ENCODE measurements around the gene UBA1.

UBA1 gene

DNA sequence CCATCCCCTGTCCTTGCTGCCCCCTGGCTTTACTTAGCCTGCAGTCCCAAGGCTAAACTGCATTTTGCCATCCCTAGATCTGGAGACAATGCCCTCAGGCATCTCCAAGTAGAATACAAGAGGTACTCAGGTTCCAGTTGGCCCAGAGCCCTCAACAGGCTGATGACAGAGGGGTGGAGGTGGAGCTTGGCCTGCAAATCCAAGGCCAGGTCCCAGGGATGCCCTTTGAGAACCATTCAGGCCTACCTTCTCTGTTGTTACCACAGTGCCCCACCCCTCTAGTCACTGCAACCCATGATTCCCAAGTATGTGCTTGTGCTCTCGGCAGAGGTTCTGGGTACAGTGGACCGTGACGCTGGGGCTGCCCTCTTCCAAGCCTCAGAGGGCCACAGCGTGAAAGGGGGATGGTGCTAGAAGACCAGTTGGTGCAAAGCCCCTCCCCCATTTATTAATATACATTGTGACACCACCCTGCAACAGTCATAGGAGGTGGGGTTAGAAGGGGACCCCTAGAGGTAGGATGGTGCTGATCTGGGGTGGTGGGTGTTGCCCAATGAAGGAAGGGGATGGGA, 6.4 kb upstream of the UBA1 start:
- TF ChIP-seq, protein P1, sequence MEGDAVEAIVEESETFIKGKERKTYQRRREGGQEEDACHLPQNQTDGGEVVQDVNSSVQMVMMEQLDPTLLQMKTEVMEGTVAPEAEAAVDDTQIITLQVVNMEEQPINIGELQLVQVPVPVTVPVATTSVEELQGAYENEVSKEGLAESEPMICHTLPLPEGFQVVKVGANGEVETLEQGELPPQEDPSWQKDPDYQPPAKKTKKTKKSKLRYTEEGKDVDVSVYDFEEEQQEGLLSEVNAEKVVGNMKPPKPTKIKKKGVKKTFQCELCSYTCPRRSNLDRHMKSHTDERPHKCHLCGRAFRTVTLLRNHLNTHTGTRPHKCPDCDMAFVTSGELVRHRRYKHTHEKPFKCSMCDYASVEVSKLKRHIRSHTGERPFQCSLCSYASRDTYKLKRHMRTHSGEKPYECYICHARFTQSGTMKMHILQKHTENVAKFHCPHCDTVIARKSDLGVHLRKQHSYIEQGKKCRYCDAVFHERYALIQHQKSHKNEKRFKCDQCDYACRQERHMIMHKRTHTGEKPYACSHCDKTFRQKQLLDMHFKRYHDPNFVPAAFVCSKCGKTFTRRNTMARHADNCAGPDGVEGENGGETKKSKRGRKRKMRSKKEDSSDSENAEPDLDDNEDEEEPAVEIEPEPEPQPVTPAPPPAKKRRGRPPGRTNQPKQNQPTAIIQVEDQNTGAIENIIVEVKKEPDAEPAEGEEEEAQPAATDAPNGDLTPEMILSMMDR (conservative IDR thresholded peaks at IDR 0.05; ENCODE audit: low read length) = no peak
- H3K4me3 ChIP-seq (ENCODE audit: low read length) = no peak overlapping the region
- DNase-seq (ENCODE audit: low read depth) = no peak

DNA sequence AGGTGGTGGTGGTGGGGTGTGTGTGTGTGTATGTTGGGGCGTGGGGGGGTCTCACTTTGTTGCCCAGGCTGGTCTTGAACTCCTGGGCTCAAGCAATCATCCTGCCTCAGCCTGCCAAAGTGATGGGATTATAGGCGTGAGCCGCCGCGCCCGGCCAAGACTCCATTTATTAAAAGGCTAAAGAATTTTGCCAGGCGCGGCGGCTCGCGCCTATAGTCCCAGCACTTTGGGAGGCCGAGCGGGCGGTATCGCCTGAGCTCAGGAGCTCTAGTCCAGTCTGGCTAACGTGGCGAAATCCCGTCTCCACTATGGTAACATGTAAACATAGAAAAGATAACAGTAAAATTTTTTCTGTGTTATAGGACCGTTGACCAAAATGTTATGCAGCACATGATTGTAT, 3.7 kb upstream of the UBA1 start:
- no peak for DNase-seq (ENCODE audit: low read depth)

DNA sequence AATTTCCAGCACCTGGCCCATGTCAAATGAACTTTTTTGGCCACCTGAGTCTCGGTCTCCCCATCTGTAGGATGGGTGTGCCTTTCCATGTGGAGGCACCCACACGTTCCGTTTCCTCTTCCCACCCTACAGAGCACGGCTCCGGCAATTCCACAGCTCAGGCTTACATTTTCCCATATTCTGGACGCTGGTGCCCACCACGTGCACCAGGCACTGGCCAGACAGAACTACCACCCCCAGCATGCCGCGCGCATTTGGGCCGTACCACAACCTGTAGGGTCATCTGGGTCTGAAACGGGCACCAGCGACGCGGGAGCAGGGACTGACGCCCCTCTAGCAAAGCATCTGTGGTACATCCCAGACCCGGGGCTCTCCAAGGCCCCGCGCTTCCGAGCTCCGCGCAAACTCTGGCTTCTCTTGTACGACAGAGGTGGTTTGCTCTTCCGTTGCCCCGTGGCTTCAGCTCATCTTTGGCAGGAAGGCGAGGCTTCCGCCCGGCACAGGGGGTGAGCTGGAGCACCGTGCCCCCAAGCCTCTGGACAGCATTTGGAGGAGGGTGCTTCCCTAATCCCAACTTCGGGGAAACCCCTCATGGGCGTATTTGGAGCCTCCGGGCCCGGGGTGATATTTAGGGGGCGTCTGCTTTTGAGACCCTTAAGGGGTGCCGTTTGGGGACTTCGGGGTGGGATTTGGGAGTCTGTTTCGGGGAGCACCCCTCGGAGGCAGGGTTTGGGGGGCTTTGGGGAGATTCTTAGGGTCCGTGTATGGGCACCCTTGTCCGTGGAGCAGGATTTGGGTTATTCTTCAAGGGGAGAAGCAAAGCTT, 3.0 kb upstream of the UBA1 start:
- DNase-seq (ENCODE audit: low read depth) = peak; percentile 94
- H3K4me3 ChIP-seq (ENCODE audit: low read length) = peak overlapping the region; percentile 69
- TF ChIP-seq, protein P1 (conservative IDR thresholded peaks at IDR 0.05; ENCODE audit: low read length) = no peak

More for the DNA sequence above, 3.7 kb upstream of the UBA1 start:
- no peak overlapping the region for H3K4me3 ChIP-seq (ENCODE audit: low read length)
- TF ChIP-seq, protein P1 (conservative IDR thresholded peaks at IDR 0.05; ENCODE audit: low read length) = no peak

DNA sequence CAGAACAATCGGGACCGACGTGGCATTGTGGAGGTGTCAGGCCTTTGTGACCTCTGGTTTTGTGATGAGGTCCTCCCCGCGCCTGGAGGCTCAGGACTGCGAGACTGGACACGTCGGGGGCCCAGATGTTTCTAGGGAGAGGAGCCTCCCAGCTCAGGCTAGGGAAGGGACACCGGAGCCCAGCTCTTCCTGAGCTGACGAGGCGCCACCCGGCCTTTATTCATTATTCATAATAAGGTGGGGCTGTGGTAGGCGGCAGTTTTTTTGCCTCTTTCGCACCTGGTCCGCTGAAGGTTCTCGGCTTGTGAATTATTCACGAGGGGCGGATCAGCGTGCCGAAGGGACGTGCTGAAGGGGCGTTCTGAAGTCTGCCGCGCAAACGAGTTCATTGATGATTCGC, 2.3 kb upstream of the UBA1 start:
- TF ChIP-seq, protein P1 (conservative IDR thresholded peaks at IDR 0.05; ENCODE audit: low read length) = no peak
- no peak for DNase-seq (ENCODE audit: low read depth)
- H3K4me3 ChIP-seq (ENCODE audit: low read length) = peak overlapping the region; percentile 69

DNA sequence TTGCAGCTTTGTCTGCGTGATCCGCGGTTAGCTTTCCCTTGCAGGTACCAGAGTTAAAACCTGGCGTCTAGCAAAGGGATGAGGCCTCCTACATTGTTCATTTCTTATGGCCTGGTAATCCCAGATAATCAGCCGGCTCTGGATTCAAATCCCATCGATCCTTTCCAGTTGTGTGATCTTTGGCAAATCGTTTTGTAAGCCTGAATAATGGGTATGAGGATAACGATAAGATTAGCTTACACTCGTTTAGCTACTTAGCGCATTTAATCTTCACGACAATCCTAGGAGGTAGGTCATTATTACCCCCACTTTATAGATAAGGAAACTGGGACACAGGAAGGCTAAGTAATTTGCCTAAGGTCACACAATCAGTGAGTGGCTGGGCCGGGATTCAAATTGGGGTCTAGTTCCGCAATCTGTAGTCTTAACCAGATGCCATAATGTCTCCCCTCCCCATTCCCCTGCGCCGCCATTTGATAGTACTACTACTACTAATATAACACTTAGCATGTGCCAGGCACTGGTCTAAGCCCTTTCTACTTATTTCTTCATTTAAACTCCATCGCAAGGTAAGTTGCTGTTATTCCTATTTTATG, 1.7 kb upstream of the UBA1 start:
- TF ChIP-seq, protein P1 (conservative IDR thresholded peaks at IDR 0.05; ENCODE audit: low read length) = no peak
- DNase-seq (ENCODE audit: low read depth) = no peak
- H3K4me3 ChIP-seq (ENCODE audit: low read length) = peak overlapping the region; percentile 69

DNA sequence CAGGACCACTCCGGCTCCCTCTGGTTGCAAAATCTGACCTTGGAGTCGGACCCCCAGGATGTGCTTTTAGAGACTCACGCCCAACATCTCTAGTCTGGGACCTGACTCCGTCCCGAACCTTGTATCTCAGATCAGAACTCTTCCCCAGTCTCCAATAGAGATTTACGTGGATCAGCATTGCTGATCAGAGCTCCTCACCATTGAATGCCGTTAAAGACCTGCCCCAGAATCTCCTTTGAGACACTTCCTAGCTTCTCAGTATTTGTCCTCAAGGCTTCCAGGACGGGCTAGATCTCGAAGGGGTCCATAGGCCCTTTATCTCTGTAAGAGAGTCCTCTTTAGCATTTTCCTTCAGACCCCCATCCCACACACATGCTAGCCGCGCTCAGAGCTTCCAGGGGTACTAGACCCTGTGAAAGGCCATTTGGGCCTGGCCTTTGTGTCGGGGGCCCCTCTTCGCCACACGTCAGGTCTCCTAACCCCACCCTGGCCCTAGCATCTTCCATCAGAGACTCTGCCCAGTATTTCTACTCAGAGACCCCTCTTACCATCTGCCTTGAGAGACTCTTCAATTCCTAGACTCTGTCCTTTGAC, 662 bp downstream of the UBA1 start:
- no peak for DNase-seq (ENCODE audit: low read depth)
- H3K4me3 ChIP-seq (ENCODE audit: low read length) = peak overlapping the region; percentile 74
- TF ChIP-seq, protein P1 (conservative IDR thresholded peaks at IDR 0.05; ENCODE audit: low read length) = no peak
